HAP-1 (cell line): Measurements from ENCODE around the gene RS1.

Experiments
- DNase-seq, 2 experiments: peaks; one replicate each; pipeline ENCODE4 v3.0.0-alpha.2; 2016 to 2020; ENCODE audit warnings: low spot score in 2 of 2
- H3K27me3 ChIP-seq: fragments of 250-450 bp; sonication (Bioruptor Pico); 2 replicates; pipeline ENCODE4 v1.5.1; 2020; ENCODE audit warnings: low read depth, mild to moderate bottlenecking, moderate library complexity
- H3K36me3 ChIP-seq: fragments of 250-450 bp; sonication (Bioruptor Pico); replicated peaks from 2 replicates; pipeline ENCODE4 v1.5.1; 2020; ENCODE audit warnings: mild to moderate bottlenecking
- H3K4me1 ChIP-seq: fragments of 250-450 bp; sonication (Bioruptor Pico); 2 replicates; pipeline ENCODE4 v1.5.1; 2020; ENCODE audit warnings: mild to moderate bottlenecking
- H3K4me3 ChIP-seq: fragments of 250-450 bp; sonication (Bioruptor Pico); 2 replicates; pipeline ENCODE4 v1.5.1; 2020; ENCODE audit warnings: mild to moderate bottlenecking, moderate library complexity
- H3K9me3 ChIP-seq: fragments of 250-450 bp; sonication (Bioruptor Pico); 2 replicates; pipeline ENCODE4 v1.5.1; 2020; ENCODE audit warnings: mild to moderate bottlenecking, moderate library complexity
- in situ Hi-C: fragments of 300-500 bp; cut with MboI; formaldehyde crosslinking; loops from 3 replicates; pipeline ENCODE4 v1.14.3; 2020; ENCODE audit warnings: low sequenced_read_pairs, inconsistent platforms, mixed read lengths

Gene RS1

GRCh38 chrX:18652636-18653035, 19.3 kb downstream of the RS1 start:
- in situ Hi-C loops: no loop called here
- peaks cover 16% of the 10 kb centered on the region for H3K4me1 ChIP-seq
- no peak overlapping the region for H3K4me3 ChIP-seq
- DNase-seq: no peak
- H3K9me3 ChIP-seq: no peaks in the 10 kb centered on the region
- H3K27me3 ChIP-seq: no peaks in the 10 kb centered on the region
- no peaks in the 10 kb centered on the region for H3K36me3 ChIP-seq

- Histone ChIP-seq H3K9me3 (no peaks in the 10 kb centered on the region), H3K4me1 (peaks cover 15% of the 10 kb centered on the region), H3K36me3 (no peaks in the 10 kb centered on the region), H3K27me3 (no peaks in the 10 kb centered on the region), H3K4me3 (no peak overlapping the region)
- in situ Hi-C loops: no loop called here
- DNase-seq: no peak
Measured at GRCh38 chrX:18650662-18651061, 21.2 kb downstream of the RS1 start.

DNA sequence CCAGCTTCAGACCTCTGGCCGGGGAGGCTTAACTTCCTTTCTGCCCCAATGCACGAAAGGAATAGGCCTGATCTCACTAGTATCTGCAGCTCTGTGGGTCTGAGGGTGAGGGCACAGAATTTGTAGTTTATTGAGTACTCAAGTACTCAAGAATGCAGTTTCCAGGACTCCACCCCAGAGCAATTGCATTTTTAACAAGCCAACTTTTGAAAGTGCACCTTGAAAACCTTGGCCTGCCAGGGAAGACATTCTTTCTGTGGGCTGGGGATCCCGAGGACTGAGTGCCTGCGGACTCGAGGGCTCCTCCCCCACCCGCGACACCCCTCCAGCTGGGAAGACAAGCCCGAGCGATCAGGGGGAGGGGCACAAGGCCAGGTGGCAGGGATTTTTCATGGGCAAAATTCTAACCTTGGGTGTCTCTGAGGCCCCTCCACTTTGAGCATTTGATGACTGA, 22.4 kb downstream of the RS1 start:
- no peaks in the 10 kb centered on the region for H3K27me3 ChIP-seq
- H3K4me1 ChIP-seq: peaks cover 4% of the 10 kb centered on the region
- no peak for DNase-seq
- no peaks in the 10 kb centered on the region for H3K36me3 ChIP-seq
- no peaks in the 10 kb centered on the region for H3K9me3 ChIP-seq
- in situ Hi-C loops: no loop called here
- H3K4me3 ChIP-seq: no peak overlapping the region

DNA sequence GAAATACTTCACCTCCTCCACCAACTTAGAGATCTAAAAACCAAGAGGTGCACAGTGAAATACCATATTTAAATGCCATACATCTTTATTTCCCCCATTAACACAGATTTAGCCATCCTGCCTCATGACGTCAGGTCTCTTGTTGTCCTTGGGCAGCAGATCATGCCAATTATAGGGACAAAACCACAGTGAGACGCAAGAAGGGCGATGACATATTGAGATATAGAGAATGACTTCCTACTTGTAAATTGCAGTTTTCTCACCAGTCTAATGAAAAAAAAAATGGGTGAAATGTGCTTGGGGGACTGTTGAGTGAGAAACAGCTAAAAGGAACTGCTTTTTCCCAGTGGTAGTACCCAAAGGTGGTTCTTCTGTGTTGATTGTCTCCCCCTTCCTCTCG, 24.3 kb downstream of the RS1 start:
- in situ Hi-C loops: no loop called here
- Histone ChIP-seq H3K4me1 (no peaks in the 10 kb centered on the region), H3K27me3 (no peaks in the 10 kb centered on the region), H3K9me3 (no peaks in the 10 kb centered on the region), H3K36me3 (no peaks in the 10 kb centered on the region), H3K4me3 (no peak overlapping the region)
- DNase-seq: no peak

DNA sequence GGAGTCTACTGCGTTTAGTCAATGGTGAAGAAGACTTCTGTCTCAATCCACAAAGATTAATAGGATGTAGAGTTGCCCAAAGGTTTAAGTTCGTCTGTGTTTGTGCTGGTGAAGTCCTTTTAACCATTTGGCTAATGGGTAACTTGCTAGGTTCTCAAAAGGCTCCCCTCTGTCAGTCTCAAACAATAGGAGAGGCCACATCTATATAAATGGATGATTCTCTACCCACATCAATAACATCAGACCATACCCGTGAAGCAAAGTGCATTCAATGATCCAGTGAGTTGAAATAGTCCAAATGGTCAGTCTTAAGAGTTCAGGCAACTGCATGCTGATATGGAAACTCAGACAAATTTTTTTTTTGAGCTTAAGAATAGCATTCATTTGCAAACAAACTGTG, 28.1 kb downstream of the RS1 start:
- no peak for DNase-seq
- Histone ChIP-seq H3K36me3 (no peaks in the 10 kb centered on the region), H3K9me3 (no peaks in the 10 kb centered on the region), H3K4me1 (no peaks in the 10 kb centered on the region), H3K4me3 (no peak overlapping the region), H3K27me3 (no peaks in the 10 kb centered on the region)
- in situ Hi-C loops: no loop called here

GRCh38 chrX:18643243-18643642, 28.7 kb downstream of the RS1 start:
- Histone ChIP-seq H3K27me3 (no peaks in the 10 kb centered on the region), H3K4me1 (no peaks in the 10 kb centered on the region), H3K4me3 (no peak overlapping the region), H3K9me3 (no peaks in the 10 kb centered on the region), H3K36me3 (no peaks in the 10 kb centered on the region)
- in situ Hi-C loops: no loop called here
- DNase-seq: no peak

GRCh38 chrX:18640686-18641085, 31.2 kb downstream of the RS1 start:
- in situ Hi-C loops: no loop called here

GRCh38 chrX:18639280-18639679, 32.6 kb downstream of the RS1 start:
- Histone ChIP-seq H3K36me3 (no peaks in the 10 kb centered on the region), H3K4me1 (no peaks in the 10 kb centered on the region), H3K9me3 (no peaks in the 10 kb centered on the region), H3K27me3 (no peaks in the 10 kb centered on the region), H3K4me3 (no peak overlapping the region)
- in situ Hi-C loops: no loop called here
- no peak for DNase-seq

More at GRCh38 chrX:18640686-18641085, 31.2 kb downstream of the RS1 start:
- H3K4me3 ChIP-seq: no peak overlapping the region
- H3K9me3 ChIP-seq: no peaks in the 10 kb centered on the region
- H3K27me3 ChIP-seq: no peaks in the 10 kb centered on the region
- no peak for DNase-seq
- H3K4me1 ChIP-seq: no peaks in the 10 kb centered on the region
- no peaks in the 10 kb centered on the region for H3K36me3 ChIP-seq

- no peak overlapping the region for H3K4me3 ChIP-seq
- H3K4me1 ChIP-seq: no peaks in the 10 kb centered on the region
- no peak for DNase-seq
- no peaks in the 10 kb centered on the region for H3K9me3 ChIP-seq
- in situ Hi-C loops: no loop called here
- no peaks in the 10 kb centered on the region for H3K36me3 ChIP-seq
- H3K27me3 ChIP-seq: no peaks in the 10 kb centered on the region
Measured at GRCh38 chrX:18638398-18638797, 33.5 kb downstream of the RS1 start.

GRCh38 chrX:18630934-18631333, 41.0 kb downstream of the RS1 start:
- Histone ChIP-seq H3K4me3 (no peak overlapping the region), H3K9me3 (no peaks in the 10 kb centered on the region), H3K27me3 (no peaks in the 10 kb centered on the region), H3K4me1 (no peaks in the 10 kb centered on the region), H3K36me3 (no peaks in the 10 kb centered on the region)
- DNase-seq: no peak
- in situ Hi-C loops: no loop called here

- Histone ChIP-seq H3K27me3 (no peaks in the 10 kb centered on the region), H3K36me3 (no peaks in the 10 kb centered on the region), H3K4me1 (no peaks in the 10 kb centered on the region), H3K4me3 (no peak overlapping the region), H3K9me3 (no peaks in the 10 kb centered on the region)
- no peak for DNase-seq
- in situ Hi-C loops: no loop called here
Measured at GRCh38 chrX:18624599-18624998, 47.3 kb downstream of the RS1 start.

- no peak overlapping the region for H3K4me3 ChIP-seq
- no peaks in the 10 kb centered on the region for H3K9me3 ChIP-seq
- no peaks in the 10 kb centered on the region for H3K27me3 ChIP-seq
- in situ Hi-C loops: no loop called here
- DNase-seq: no peak
- H3K36me3 ChIP-seq: no peaks in the 10 kb centered on the region
- H3K4me1 ChIP-seq: peaks cover 11% of the 10 kb centered on the region
Measured at GRCh38 chrX:18620349-18620748, 51.6 kb downstream of the RS1 start.

- Histone ChIP-seq H3K4me3 (no peak overlapping the region), H3K4me1 (peaks cover 11% of the 10 kb centered on the region), H3K27me3 (no peaks in the 10 kb centered on the region), H3K36me3 (no peaks in the 10 kb centered on the region), H3K9me3 (no peaks in the 10 kb centered on the region)
- DNase-seq: no peak
- in situ Hi-C loops: no loop called here
Measured at GRCh38 chrX:18619288-18619687, 52.6 kb downstream of the RS1 start.

GRCh38 chrX:18617407-18617750, 54.5 kb downstream of the RS1 start:
- in situ Hi-C loops: no loop called here
- H3K4me1 ChIP-seq: peaks cover 11% of the 10 kb centered on the region
- no peaks in the 10 kb centered on the region for H3K27me3 ChIP-seq
- DNase-seq: peak; percentile 70 to 89
- no peak overlapping the region for H3K4me3 ChIP-seq
- H3K9me3 ChIP-seq: no peaks in the 10 kb centered on the region
- no peaks in the 10 kb centered on the region for H3K36me3 ChIP-seq

- in situ Hi-C loops: no loop called here
- H3K4me3 ChIP-seq: no peak overlapping the region
- H3K9me3 ChIP-seq: no peaks in the 10 kb centered on the region
- no peaks in the 10 kb centered on the region for H3K36me3 ChIP-seq
- H3K27me3 ChIP-seq: no peaks in the 10 kb centered on the region
- H3K4me1 ChIP-seq: peaks cover 11% of the 10 kb centered on the region
- no peak for DNase-seq
Measured at GRCh38 chrX:18616688-18617406, 55.1 kb downstream of the RS1 start.
